Measurements from ENCODE around the gene CDC42EP2.

Gene CDC42EP2

GRCh38 chr11:65355013-65355775 lies 40.5 kb downstream of the CDC42EP2 start:
- DNase-seq (ENCODE audit: low read depth), result peak; percentile 48
- TF ChIP-seq CTCF (IDR thresholded peaks at IDR 0.05; ENCODE audit: insufficient read depth, low read depth, low read length, missing control alignments), result no peak
- peak overlapping the region; percentile 53 for H3K4me3 ChIP-seq (ENCODE audit: low read depth, low read length)

DNA sequence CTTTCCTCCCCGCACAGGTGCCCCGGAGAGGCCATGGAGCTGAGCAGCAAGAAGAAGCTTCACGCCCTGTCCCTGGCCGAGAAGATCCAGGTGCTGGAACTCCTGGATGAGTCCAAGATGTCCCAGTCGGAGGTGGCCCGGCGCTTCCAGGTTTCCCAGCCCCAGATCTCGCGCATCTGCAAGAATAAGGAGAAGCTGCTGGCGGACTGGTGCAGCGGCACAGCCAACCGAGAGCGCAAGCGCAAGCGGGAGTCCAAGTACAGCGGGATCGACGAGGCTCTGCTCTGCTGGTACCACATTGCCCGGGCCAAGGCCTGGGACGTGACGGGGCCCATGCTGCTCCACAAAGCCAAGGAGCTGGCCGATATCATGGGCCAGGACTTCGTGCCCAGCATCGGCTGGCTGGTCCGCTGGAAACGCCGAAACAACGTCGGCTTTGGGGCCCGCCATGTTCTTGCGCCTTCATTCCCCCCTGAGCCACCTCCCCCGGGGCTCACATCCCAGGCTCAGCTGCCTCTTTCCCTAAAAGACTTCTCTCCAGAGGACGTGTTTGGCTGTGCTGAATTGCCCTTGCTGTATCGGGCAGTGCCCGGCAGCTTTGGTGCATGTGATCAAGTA lies 41.2 kb downstream of the CDC42EP2 start:
- no peak for DNase-seq (ENCODE audit: low read depth)
- TF ChIP-seq CTCF (IDR thresholded peaks at IDR 0.05; ENCODE audit: insufficient read depth, low read depth, low read length, missing control alignments), result no peak
- H3K4me3 ChIP-seq (ENCODE audit: low read depth, low read length), result no peak overlapping the region; the same call in 1 of the 2 replicates

- DNase-seq (ENCODE audit: low read depth), result no peak
- no peak for TF ChIP-seq CTCF (IDR thresholded peaks at IDR 0.05; ENCODE audit: insufficient read depth, low read depth, low read length, missing control alignments)
- H3K4me3 ChIP-seq (ENCODE audit: low read depth, low read length), result no peak overlapping the region
Observed at GRCh38 chr11:65356394-65356972, 41.8 kb downstream of the CDC42EP2 start.

- no peak overlapping the region for H3K4me3 ChIP-seq (ENCODE audit: low read depth, low read length)
- no peak for DNase-seq (ENCODE audit: low read depth)
- TF ChIP-seq CTCF (IDR thresholded peaks at IDR 0.05; ENCODE audit: insufficient read depth, low read depth, low read length, missing control alignments), result no peak
Observed at GRCh38 chr11:65357856-65358356, 43.2 kb downstream of the CDC42EP2 start.

DNA sequence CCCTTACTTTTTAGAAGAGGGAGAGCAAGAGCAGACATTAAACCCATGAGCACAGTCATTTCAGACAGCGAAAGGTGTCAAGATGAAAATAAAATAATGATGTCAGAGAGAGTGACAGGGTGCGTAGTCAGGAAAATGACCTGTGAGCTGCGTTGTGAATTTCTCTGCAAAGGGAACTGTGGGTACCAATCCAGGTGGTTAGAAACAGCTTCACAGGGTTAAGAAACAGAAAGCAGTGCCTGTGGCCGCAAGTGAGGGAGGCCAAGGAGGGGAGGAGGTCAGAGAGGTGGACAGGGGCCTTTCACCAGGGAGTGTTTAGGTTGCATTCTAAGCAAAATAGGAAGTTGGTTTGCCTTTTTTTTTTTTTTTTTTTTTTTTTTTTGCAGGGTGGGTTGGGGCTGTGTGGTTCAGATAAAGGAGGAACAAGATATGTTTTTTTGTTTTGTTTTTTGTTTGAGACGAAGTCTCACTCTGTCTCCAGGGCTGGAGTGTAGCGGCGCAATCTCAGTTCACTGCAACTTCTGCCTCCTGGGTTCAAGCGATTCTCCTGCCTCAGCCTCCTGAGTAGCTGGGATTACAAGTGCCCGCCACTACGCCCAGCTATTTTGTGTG lies 47.8 kb downstream of the CDC42EP2 start:
- peak; percentile 81 for DNase-seq (ENCODE audit: low read depth)
- TF ChIP-seq CTCF (IDR thresholded peaks at IDR 0.05; ENCODE audit: insufficient read depth, low read depth, low read length, missing control alignments), result no peak
- no peak overlapping the region for H3K4me3 ChIP-seq (ENCODE audit: low read depth, low read length)

- H3K4me3 ChIP-seq (ENCODE audit: low read depth, low read length), result no peak overlapping the region
- DNase-seq (ENCODE audit: low read depth), result no peak
- TF ChIP-seq CTCF (IDR thresholded peaks at IDR 0.05; ENCODE audit: insufficient read depth, low read depth, low read length, missing control alignments), result no peak
Observed at GRCh38 chr11:65362966-65363365, 48.3 kb downstream of the CDC42EP2 start.

Data from GM12865 (cell line).